B cell (primary cell): ENCODE results near the gene VWA8. TPM values are rescaled to one million over a fixed set of nuclear protein-coding genes. Genes with fewer than 3 reads are reported as not detected.
"Not testable (repeated sequence)": the region's sequence is repeated elsewhere in the genome, so short reads cannot be mapped to it uniquely, and the experiment has no call there.

Source experiments
- ATAC-seq: fragments of 200-7000 bp; cut with Tn5 transposase; one replicate; pipeline ENCODE4 v1.10.0; 2021; ENCODE audit warnings: low read depth, mild to moderate bottlenecking, moderate number of reproducible peaks, moderate library complexity
- CTCF ChIA-PET: fragments of 350-600 bp; sonication (Branson Sonifier 250); formaldehyde crosslinking; loops from one replicate; lab custom pipeline; 2021; ENCODE audit warnings: antibody characterized with exemption, inconsistent platforms; lab: Charles Lee
- POLR2A ChIA-PET: fragments of 350-600 bp; sonication (Branson Sonifier 250); formaldehyde crosslinking; loops from one replicate; lab custom pipeline; 2021; ENCODE audit warnings: antibody characterized with exemption; lab: Charles Lee
- DNase-seq: peaks from one replicate; pipeline ENCODE4 v3.0.0; 2013
- H2AFZ ChIP-seq: 2 replicates; pipeline ENCODE4 v1.6.1; 2012; ENCODE audit warnings: mild to moderate bottlenecking, low read depth, low read length; ENCODE audit not compliant: insufficient read depth, poor library complexity, severe bottlenecking
- H3K27ac ChIP-seq, 2 donors: 1 replicate in 1 of 2; 2 replicates in 1 of 2; pipeline ENCODE4 v1.5.1; 2012 to 2013; ENCODE audit warnings: low read length in 2 of 2, mild to moderate bottlenecking in 2 of 2, moderate library complexity in 1 of 2
- H3K27me3 ChIP-seq, 4 experiments: fragments of 200-600 bp in 1 of 4; sonication (generic) in 1 of 4; replicated peaks in 1 of 4; 1 replicate in 2 of 4; 2 replicates in 2 of 4; pipeline versions ENCODE4 v1.6.1 to v1.7.0; 2013 to 2016; ENCODE audit warnings: low read length in 3 of 4, mild to moderate bottlenecking in 2 of 4, mixed read lengths in 1 of 4, moderate library complexity in 1 of 4; ENCODE audit not compliant: insufficient read depth in 4 of 4, control insufficient read depth in 3 of 4; ENCODE audit errors: control extremely low read depth in 1 of 4
- H3K36me3 ChIP-seq, 2 experiments: replicated peaks in 1 of 2; 1 replicate in 1 of 2; 2 replicates in 1 of 2; pipeline versions ENCODE4 v1.6.1 to v1.7.1; 2013; ENCODE audit warnings: low read length in 1 of 2; ENCODE audit not compliant: insufficient read depth in 2 of 2, control insufficient read depth in 1 of 2; ENCODE audit errors: control extremely low read depth in 1 of 2, extremely low read depth in 1 of 2
- H3K4me1 ChIP-seq, 2 donors: fragments of 200-600 bp in 1 of 2; sonication (generic) in 1 of 2; 1 replicate in 1 of 2; 2 replicates in 1 of 2; pipeline versions ENCODE4 v1.5.1 to v1.6.1; 2013 to 2017; ENCODE audit warnings: low read length in 2 of 2; ENCODE audit not compliant: control insufficient read depth in 2 of 2, insufficient read depth in 2 of 2
- H3K4me2 ChIP-seq: replicated peaks from 2 replicates; pipeline ENCODE3; 2012; ENCODE audit warnings: mild to moderate bottlenecking, low read depth, low read length; ENCODE audit not compliant: poor library complexity, severe bottlenecking
- H3K4me3 ChIP-seq, 5 experiments: fragments of 200-600 bp in 1 of 5; sonication (generic) in 1 of 5; 1 replicate in 3 of 5; 2 replicates in 2 of 5; pipeline versions ENCODE4 v1.5.1 to v1.7.0; 2011 to 2016; ENCODE audit warnings: low read length in 4 of 5, mild to moderate bottlenecking in 4 of 5, low read depth in 2 of 5, control low read depth in 1 of 5, moderate library complexity in 1 of 5; ENCODE audit not compliant: insufficient read depth in 1 of 5; ENCODE audit errors: control extremely low read depth in 1 of 5, extremely low read depth in 1 of 5
- H3K79me2 ChIP-seq: fragments of 200-600 bp; sonication (generic); one replicate; pipeline ENCODE4 v1.6.0; 2016; ENCODE audit warnings: low read length; ENCODE audit not compliant: control insufficient read depth, insufficient read depth
- H3K9ac ChIP-seq: fragments of 200-600 bp; sonication (generic); 2 replicates; pipeline ENCODE4 v1.6.1; 2017; ENCODE audit warnings: mild to moderate bottlenecking, low read length, moderate library complexity
- H3K9me3 ChIP-seq, 3 donors: one replicate each; pipeline versions ENCODE4 v1.6.1 to v1.7.1; 2013; ENCODE audit warnings: low read length in 2 of 3; ENCODE audit not compliant: control insufficient read depth in 2 of 3, insufficient read depth in 1 of 3; ENCODE audit errors: control extremely low read depth in 1 of 3
- H4K20me1 ChIP-seq: 2 replicates; pipeline ENCODE4 v1.6.0; 2012; ENCODE audit warnings: mild to moderate bottlenecking, low read length; ENCODE audit not compliant: insufficient read depth, control insufficient read depth, poor library complexity, severe bottlenecking
- H3K27ac Mint-ChIP-seq: one replicate; pipeline ENCODE4 v1.8.0; 2021; ENCODE audit warnings: mixed read lengths
- H3K27me3 Mint-ChIP-seq: one replicate; pipeline ENCODE4 v1.8.0; 2021; ENCODE audit warnings: mixed read lengths
- H3K4me1 Mint-ChIP-seq: one replicate; pipeline ENCODE4 v1.8.0; 2021; ENCODE audit warnings: mixed read lengths
- H3K4me3 Mint-ChIP-seq: one replicate; pipeline ENCODE4 v1.8.0; 2021; ENCODE audit warnings: mixed read lengths
- H3K9me3 Mint-ChIP-seq: one replicate; pipeline ENCODE4 v1.8.0; 2022; ENCODE audit warnings: mixed read lengths; ENCODE audit not compliant: insufficient read depth
- EZH2 ChIP-seq: IDR thresholded peaks from 2 replicates; pipeline ENCODE4 v1.6.1; 2012; ENCODE audit warnings: borderline replicate concordance, low read depth, mild to moderate bottlenecking, moderate library complexity, low read length; ENCODE audit not compliant: insufficient read depth, poor library complexity, severe bottlenecking
- WGBS: methylation state at CpG from one replicate; pipeline ENCODE4 v1.1.5; 2013; ENCODE audit warnings: missing lambda C conversion rate; ENCODE audit not compliant: insufficient coverage; 5-methylcytosine and 5-hydroxymethylcytosine counted together
- intact Hi-C: fragments of 100-400 bp; cut with micrococcal nuclease; formaldehyde crosslinking; loops from one replicate; pipeline ENCODE4 v1.10.0; 2022
- polyA plus RNA-seq: library from polyadenylated mRNA; depleted of rRNA; stranded (reverse); fragments of >200 nt; gene quantifications from 2 replicates; pipeline ENCODE4 v1.2.3, GENCODE V29; 2012
- total RNA-seq, 2 donors: library from RNA; stranded (reverse); fragments of 120-200 nt in 1 of 2; gene quantifications; 1 replicate in 1 of 2; 2 replicates in 1 of 2; pipeline versions ENCODE4 v1.2.3 to v1.2.4, GENCODE V29; 2013 to 2022
- TF ChIP-seq, protein P1 (sequence below): fragments of 200-600 bp; IDR thresholded peaks from one replicate; pipeline ENCODE4 v1.8.0; 2022; ENCODE audit warnings: antibody characterized with exemption, mild to moderate bottlenecking

The VWA8 gene
- total and polyA plus RNA-seq, 2 donors (not counting 1 experiment from before 2014, with no cell fraction given): 6.0 to 19.7 TPM

DNA sequence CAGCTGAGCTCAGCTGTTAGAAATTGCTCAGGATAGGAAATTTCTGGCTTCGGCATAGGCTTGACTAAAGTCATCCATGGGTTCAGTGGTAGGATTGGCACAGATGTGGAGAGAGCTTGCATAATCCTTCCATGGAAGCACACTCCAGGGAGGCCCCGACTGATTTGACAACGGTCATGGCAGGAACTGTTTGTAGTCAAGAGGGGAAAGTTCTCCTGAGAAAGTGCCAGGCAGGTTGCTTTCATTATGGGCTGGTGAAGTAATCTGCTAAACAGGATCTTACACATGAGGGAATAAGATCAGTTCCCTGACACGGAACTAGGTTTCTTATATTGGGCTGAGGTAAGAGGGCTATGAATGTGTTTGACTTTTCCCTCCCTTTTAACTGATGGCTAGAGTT lies 383.5 kb downstream of the VWA8 start:
- H3K27ac Mint-ChIP-seq: no peak overlapping the region
- CTCF ChIA-PET: no interaction called here
- H3K4me3 Mint-ChIP-seq: no peak overlapping the region

DNA sequence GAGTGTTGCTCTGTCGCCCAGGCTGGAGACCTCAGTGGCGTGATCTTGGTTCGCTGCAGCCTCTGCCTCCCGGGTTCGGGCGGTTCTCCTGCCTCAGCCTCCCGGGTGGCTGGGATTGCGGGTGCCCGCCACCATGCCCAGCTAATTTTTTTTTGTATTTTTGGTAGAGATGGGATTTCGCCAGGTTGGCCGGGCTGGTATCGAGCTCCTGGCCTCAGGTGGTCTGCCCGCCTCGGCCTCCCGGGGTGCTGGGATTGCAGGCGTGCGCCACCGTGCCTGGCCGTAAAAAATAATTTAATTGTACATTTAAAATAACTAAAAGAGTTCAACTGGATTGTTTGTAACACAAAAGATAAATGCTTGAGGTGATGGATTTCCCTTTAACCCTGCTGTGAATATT lies 387.3 kb downstream of the VWA8 start:
- H3K79me2 ChIP-seq, H3K27ac ChIP-seq, H2AFZ ChIP-seq, H3K27ac Mint-ChIP-seq, ATAC-seq, H3K36me3 ChIP-seq, H3K4me1 Mint-ChIP-seq, H3K27me3 Mint-ChIP-seq, intact Hi-C loops, DNase-seq, H3K27me3 ChIP-seq, H4K20me1 ChIP-seq, H3K9me3 ChIP-seq, H3K9me3 Mint-ChIP-seq, H3K4me1 ChIP-seq, H3K4me3 Mint-ChIP-seq, H3K9ac ChIP-seq, CTCF ChIA-PET, H3K4me3 ChIP-seq, H3K4me2 ChIP-seq, POLR2A ChIA-PET: not testable (repeated sequence)
- 100% methylated on average over 4 of the region's 19 CpGs for WGBS

More for the DNA sequence above, 383.5 kb downstream of the VWA8 start:
- peaks cover 0 to 3% of the 10 kb centered on the region in 2 experiments for H3K36me3 ChIP-seq
- 79% methylated on average over 2 of the region's 4 CpGs for WGBS
- POLR2A ChIA-PET: no interaction called here
- ATAC-seq (no peak), DNase-seq (no peak)
- H3K9ac ChIP-seq: no peak overlapping the region
- H2AFZ ChIP-seq: no peak overlapping the region
- Mint-ChIP-seq H3K4me1 (no peaks in the 10 kb centered on the region), H3K27me3 (no peaks in the 10 kb centered on the region), H3K9me3 (no peaks in the 10 kb centered on the region)
- no peaks in the 10 kb centered on the region for H3K9me3 ChIP-seq
- H3K27me3 ChIP-seq: no peaks in the 10 kb centered on the region
- H3K79me2 ChIP-seq: no peaks in the 10 kb centered on the region
- intact Hi-C loops: no loop called here
- no peak for TF ChIP-seq EZH2
- TF ChIP-seq, protein P1, sequence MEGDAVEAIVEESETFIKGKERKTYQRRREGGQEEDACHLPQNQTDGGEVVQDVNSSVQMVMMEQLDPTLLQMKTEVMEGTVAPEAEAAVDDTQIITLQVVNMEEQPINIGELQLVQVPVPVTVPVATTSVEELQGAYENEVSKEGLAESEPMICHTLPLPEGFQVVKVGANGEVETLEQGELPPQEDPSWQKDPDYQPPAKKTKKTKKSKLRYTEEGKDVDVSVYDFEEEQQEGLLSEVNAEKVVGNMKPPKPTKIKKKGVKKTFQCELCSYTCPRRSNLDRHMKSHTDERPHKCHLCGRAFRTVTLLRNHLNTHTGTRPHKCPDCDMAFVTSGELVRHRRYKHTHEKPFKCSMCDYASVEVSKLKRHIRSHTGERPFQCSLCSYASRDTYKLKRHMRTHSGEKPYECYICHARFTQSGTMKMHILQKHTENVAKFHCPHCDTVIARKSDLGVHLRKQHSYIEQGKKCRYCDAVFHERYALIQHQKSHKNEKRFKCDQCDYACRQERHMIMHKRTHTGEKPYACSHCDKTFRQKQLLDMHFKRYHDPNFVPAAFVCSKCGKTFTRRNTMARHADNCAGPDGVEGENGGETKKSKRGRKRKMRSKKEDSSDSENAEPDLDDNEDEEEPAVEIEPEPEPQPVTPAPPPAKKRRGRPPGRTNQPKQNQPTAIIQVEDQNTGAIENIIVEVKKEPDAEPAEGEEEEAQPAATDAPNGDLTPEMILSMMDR: no peak
- H3K4me3 ChIP-seq: no peak overlapping the region
- no peaks in the 10 kb centered on the region for H4K20me1 ChIP-seq
- H3K4me1 ChIP-seq: no peaks in the 10 kb centered on the region
- no peak overlapping the region for H3K27ac ChIP-seq
- H3K4me2 ChIP-seq: no peak overlapping the region

DNA sequence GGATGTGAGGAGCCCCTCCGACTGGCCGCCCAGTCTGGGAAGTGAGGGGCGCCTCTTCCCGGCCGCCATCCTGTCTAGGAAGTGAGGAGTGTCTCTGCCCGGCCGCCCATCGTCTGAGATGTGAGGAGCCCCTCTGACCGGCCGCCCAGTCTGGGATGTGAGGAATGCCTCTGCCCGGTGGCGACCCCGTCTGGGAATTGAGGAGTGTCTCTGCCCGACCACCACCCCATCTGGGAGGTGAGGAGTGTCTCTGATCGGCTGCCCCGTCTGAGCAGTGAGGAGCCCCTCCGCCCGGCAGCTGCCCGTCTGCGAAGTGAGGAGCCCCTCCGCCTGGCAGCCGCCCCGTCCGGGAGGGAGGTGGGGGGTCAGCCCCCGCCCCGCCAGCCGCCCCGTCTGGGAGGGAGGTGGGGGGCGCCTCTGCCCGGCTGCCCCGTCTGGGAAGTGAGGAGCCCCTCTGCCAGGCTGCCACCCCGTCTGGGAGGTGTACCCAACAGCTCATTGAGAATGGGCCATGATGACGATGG lies 389.0 kb downstream of the VWA8 start:
- H3K36me3 ChIP-seq, H3K4me3 Mint-ChIP-seq, H3K9me3 ChIP-seq, H3K9me3 Mint-ChIP-seq, H3K4me3 ChIP-seq, H4K20me1 ChIP-seq, DNase-seq, H3K4me1 Mint-ChIP-seq, H3K4me2 ChIP-seq, H3K79me2 ChIP-seq, POLR2A ChIA-PET, H3K4me1 ChIP-seq, H3K9ac ChIP-seq, CTCF ChIA-PET, H3K27ac ChIP-seq, intact Hi-C loops, H3K27me3 ChIP-seq, H3K27me3 Mint-ChIP-seq, H3K27ac Mint-ChIP-seq, ATAC-seq, H2AFZ ChIP-seq: not testable (repeated sequence)
- 97% methylated on average over 16 of the region's 33 CpGs for WGBS
